K562 (cell line): Measurements from ENCODE around the gene MTERF4. TPM values are rescaled to one million over a fixed set of nuclear protein-coding genes. Genes with fewer than 3 reads are reported as not detected.

ENCODE experiments used
- ARNT ChIP-seq, 2 experiments: fragments of 450-650 bp; IDR thresholded peaks; 2 replicates each; pipeline ENCODE4 v1.6.1; 2016; ENCODE audit warnings: mild to moderate bottlenecking in 1 of 2
- CSDE1 ChIP-seq, 2 experiments: fragments of 450-650 bp; IDR thresholded peaks; 2 replicates each; pipeline ENCODE4 v1.6.1; 2016; ENCODE audit warnings: mild to moderate bottlenecking in 1 of 2
- ELF2 ChIP-seq: fragments of 250-450 bp; sonication (Bioruptor Pico); IDR thresholded peaks from 2 replicates; pipeline ENCODE4 v1.5.0; 2021; ENCODE audit warnings: mild to moderate bottlenecking
- NEUROD1 ChIP-seq: fragments of 150-350 bp; IDR thresholded peaks from 2 replicates; pipeline ENCODE4 v1.6.1; 2014; ENCODE audit warnings: borderline replicate concordance, low read length, low read depth; ENCODE audit not compliant: partially characterized antibody
- PHB ChIP-seq: fragments of 250-450 bp; sonication (Bioruptor Pico); IDR thresholded peaks from 2 replicates; pipeline ENCODE4 v1.5.0; 2021
- RHOXF2B ChIP-seq: fragments of 250-450 bp; sonication (Bioruptor Pico); conservative IDR thresholded peaks from 2 replicates; pipeline ENCODE4 v1.5.1; 2021
- SP1 ChIP-seq: sonication (generic); formaldehyde crosslinking; IDR thresholded peaks from 2 replicates; pipeline ENCODE4 v1.8.1; 2022; ENCODE audit warnings: mild to moderate bottlenecking, missing genetic modification reagents
- SP2 ChIP-seq: IDR thresholded peaks from 2 replicates; pipeline ENCODE4 v1.6.1; 2011; ENCODE audit warnings: mild to moderate bottlenecking, low read depth, low read length, moderate library complexity; ENCODE audit not compliant: poor library complexity, severe bottlenecking; ENCODE audit errors: extremely low read depth
- TEAD4 ChIP-seq, 2 experiments: sonication (generic) in 1 of 2; formaldehyde crosslinking in 1 of 2; IDR thresholded peaks; 2 replicates each; pipeline versions ENCODE4 v1.6.1 to v1.8.0; 2012 to 2022; ENCODE audit warnings: borderline replicate concordance in 1 of 2, inconsistent platforms in 1 of 2, low read length in 1 of 2, mild to moderate bottlenecking in 1 of 2, missing genetic modification reagents in 1 of 2
- ZSCAN32 ChIP-seq: fragments of 450-650 bp; formaldehyde crosslinking; IDR thresholded peaks from 2 replicates; pipeline ENCODE4 v1.4.0; 2020; ENCODE audit warnings: mild to moderate bottlenecking, moderate library complexity
- polyA plus RNA-seq, 8 experiments: library from polyadenylated mRNA; depleted of rRNA in 4 of 8; stranded (reverse) in 5 of 8; unstranded in 3 of 8; fragments of >200 nt; fragmentation: Nextera tagmentation in 2 of 8; fragmentation: Illumina TruSeq in 1 of 8; extraction: Ambion mirVana in 2 of 8; extraction: Trizol in 1 of 8; gene quantifications; 2 replicates each; pipeline versions ENCODE4 v1.2.1 to v1.2.3, GENCODE V29; 2011 to 2014; ENCODE audit warnings: inconsistent platforms in 1 of 8, missing spikeins in 1 of 8
- total RNA-seq, 7 experiments: library from RNA; depleted of rRNA in 6 of 7; stranded (reverse); fragments of >200 nt in 6 of 7; fragmentation: Illumina TruSeq in 2 of 7; extraction: Trizol in 2 of 7; gene quantifications; 2 replicates each; pipeline versions ENCODE4 v1.2.1 to v1.2.3, GENCODE V29; 2011 to 2021; ENCODE audit warnings: low replicate concordance in 1 of 7
- TF ChIP-seq, protein P1 (sequence below): fragments of 200-600 bp; sonication (generic); IDR thresholded peaks from one replicate; pipeline ENCODE4 v1.6.1; 2012; ENCODE audit warnings: mild to moderate bottlenecking, low read depth, low read length, inconsistent platforms

MTERF4 gene
- total and polyA plus RNA-seq, 9 of the 15 experiments (the other 6 are each of a cell fraction or from before 2014, with no cell fraction given), result 15.3 to 29.6 (median 21.2) TPM

GRCh38 chr2:241148891-241149674 lies 47.0 kb upstream of the MTERF4 start, which contains the start of gene PASK (continued):
- TF ChIP-seq SP1 (CRISPR knock-in tag) (peak; percentile 39; the same call in 1 of the 2 replicates), NEUROD1 (peak; percentile 63), SP2 (peak; percentile 71), CSDE1 (IDR thresholded peaks at IDR 0.05) (no peak), TEAD4 (IDR thresholded peaks at IDR 0.05; ENCODE audit: low read length) (no peak), TEAD4 (CRISPR knock-in tag; IDR thresholded peaks at IDR 0.05; ENCODE audit: borderline replicate concordance) (no peak), PHB (no peak), ZSCAN32 (CRISPR knock-in tag) (no peak), ARNT (IDR thresholded peaks at IDR 0.05) (no peak), RHOXF2B (no peak), ELF2 (CRISPR knock-in tag) (no peak)
- TF ChIP-seq, protein P1, sequence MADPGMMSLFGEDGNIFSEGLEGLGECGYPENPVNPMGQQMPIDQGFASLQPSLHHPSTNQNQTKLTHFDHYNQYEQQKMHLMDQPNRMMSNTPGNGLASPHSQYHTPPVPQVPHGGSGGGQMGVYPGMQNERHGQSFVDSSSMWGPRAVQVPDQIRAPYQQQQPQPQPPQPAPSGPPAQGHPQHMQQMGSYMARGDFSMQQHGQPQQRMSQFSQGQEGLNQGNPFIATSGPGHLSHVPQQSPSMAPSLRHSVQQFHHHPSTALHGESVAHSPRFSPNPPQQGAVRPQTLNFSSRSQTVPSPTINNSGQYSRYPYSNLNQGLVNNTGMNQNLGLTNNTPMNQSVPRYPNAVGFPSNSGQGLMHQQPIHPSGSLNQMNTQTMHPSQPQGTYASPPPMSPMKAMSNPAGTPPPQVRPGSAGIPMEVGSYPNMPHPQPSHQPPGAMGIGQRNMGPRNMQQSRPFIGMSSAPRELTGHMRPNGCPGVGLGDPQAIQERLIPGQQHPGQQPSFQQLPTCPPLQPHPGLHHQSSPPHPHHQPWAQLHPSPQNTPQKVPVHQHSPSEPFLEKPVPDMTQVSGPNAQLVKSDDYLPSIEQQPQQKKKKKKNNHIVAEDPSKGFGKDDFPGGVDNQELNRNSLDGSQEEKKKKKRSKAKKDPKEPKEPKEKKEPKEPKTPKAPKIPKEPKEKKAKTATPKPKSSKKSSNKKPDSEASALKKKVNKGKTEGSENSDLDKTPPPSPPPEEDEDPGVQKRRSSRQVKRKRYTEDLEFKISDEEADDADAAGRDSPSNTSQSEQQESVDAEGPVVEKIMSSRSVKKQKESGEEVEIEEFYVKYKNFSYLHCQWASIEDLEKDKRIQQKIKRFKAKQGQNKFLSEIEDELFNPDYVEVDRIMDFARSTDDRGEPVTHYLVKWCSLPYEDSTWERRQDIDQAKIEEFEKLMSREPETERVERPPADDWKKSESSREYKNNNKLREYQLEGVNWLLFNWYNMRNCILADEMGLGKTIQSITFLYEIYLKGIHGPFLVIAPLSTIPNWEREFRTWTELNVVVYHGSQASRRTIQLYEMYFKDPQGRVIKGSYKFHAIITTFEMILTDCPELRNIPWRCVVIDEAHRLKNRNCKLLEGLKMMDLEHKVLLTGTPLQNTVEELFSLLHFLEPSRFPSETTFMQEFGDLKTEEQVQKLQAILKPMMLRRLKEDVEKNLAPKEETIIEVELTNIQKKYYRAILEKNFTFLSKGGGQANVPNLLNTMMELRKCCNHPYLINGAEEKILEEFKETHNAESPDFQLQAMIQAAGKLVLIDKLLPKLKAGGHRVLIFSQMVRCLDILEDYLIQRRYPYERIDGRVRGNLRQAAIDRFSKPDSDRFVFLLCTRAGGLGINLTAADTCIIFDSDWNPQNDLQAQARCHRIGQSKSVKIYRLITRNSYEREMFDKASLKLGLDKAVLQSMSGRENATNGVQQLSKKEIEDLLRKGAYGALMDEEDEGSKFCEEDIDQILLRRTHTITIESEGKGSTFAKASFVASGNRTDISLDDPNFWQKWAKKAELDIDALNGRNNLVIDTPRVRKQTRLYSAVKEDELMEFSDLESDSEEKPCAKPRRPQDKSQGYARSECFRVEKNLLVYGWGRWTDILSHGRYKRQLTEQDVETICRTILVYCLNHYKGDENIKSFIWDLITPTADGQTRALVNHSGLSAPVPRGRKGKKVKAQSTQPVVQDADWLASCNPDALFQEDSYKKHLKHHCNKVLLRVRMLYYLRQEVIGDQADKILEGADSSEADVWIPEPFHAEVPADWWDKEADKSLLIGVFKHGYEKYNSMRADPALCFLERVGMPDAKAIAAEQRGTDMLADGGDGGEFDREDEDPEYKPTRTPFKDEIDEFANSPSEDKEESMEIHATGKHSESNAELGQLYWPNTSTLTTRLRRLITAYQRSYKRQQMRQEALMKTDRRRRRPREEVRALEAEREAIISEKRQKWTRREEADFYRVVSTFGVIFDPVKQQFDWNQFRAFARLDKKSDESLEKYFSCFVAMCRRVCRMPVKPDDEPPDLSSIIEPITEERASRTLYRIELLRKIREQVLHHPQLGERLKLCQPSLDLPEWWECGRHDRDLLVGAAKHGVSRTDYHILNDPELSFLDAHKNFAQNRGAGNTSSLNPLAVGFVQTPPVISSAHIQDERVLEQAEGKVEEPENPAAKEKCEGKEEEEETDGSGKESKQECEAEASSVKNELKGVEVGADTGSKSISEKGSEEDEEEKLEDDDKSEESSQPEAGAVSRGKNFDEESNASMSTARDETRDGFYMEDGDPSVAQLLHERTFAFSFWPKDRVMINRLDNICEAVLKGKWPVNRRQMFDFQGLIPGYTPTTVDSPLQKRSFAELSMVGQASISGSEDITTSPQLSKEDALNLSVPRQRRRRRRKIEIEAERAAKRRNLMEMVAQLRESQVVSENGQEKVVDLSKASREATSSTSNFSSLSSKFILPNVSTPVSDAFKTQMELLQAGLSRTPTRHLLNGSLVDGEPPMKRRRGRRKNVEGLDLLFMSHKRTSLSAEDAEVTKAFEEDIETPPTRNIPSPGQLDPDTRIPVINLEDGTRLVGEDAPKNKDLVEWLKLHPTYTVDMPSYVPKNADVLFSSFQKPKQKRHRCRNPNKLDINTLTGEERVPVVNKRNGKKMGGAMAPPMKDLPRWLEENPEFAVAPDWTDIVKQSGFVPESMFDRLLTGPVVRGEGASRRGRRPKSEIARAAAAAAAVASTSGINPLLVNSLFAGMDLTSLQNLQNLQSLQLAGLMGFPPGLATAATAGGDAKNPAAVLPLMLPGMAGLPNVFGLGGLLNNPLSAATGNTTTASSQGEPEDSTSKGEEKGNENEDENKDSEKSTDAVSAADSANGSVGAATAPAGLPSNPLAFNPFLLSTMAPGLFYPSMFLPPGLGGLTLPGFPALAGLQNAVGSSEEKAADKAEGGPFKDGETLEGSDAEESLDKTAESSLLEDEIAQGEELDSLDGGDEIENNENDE, result no peak
